HEK293 (cell line): ENCODE measurements around the gene TDRD9.
A peak's percentile ranks its signal among the peaks of the same experiment; 100 is the strongest.

ENCODE experiments used
- CTCF ChIA-PET: fragments of 350-600 bp; formaldehyde crosslinking; extraction: SDS; loops from one replicate; lab custom pipeline; 2021; ENCODE audit warnings: antibody characterized with exemption; lab: Yijun Ruan, JAX
- POLR2A ChIA-PET: fragments of 300-600 bp; formaldehyde crosslinking; extraction: SDS; loops from one replicate; lab custom pipeline; 2020; ENCODE audit warnings: antibody characterized with exemption, inconsistent platforms; lab: Yijun Ruan, JAX
- H3K27ac ChIP-seq: fragments of 200-500 bp; sonication (Bioruptor generic); 2 replicates; pipeline ENCODE4 v1.5.1; 2014; ENCODE audit warnings: low read depth, low read length, control low read depth, inconsistent platforms; ENCODE audit errors: extremely low read depth
- H3K36me3 ChIP-seq, 2 experiments: fragments of 200-500 bp in 1 of 2; sonication (Bioruptor generic) in 1 of 2; 1 replicate in 1 of 2; 2 replicates in 1 of 2; pipeline ENCODE4 v1.5.1; 2014 to 2017; ENCODE audit warnings: inconsistent platforms in 2 of 2, low read length in 2 of 2; ENCODE audit not compliant: control insufficient read depth in 2 of 2, insufficient read depth in 1 of 2
- H3K4me1 ChIP-seq: fragments of 200-500 bp; sonication (Bioruptor generic); 2 replicates; pipeline ENCODE4 v1.5.1; 2014; ENCODE audit warnings: mild to moderate bottlenecking, low read length, inconsistent platforms; ENCODE audit not compliant: control insufficient read depth, insufficient read depth
- H3K4me3 ChIP-seq: 2 replicates; pipeline ENCODE4 v1.5.1; 2011; ENCODE audit warnings: low read depth, mild to moderate bottlenecking, control low read depth, low read length, moderate library complexity
- H3K9me3 ChIP-seq: fragments of 200-500 bp; sonication (Bioruptor generic); 2 replicates; pipeline ENCODE4 v1.5.1; 2014; ENCODE audit warnings: low read depth, low read length, inconsistent platforms; ENCODE audit not compliant: control insufficient read depth, insufficient read depth
- HIC1 ChIP-seq: fragments of 450-650 bp; formaldehyde crosslinking; IDR thresholded peaks from 2 replicates; pipeline ENCODE4 v1.5.1; 2016; ENCODE audit warnings: missing biosample characterization, missing genetic modification characterization
- IKZF3 ChIP-seq: fragments of 450-650 bp; IDR thresholded peaks from 2 replicates; pipeline ENCODE4 v1.5.0; 2018; ENCODE audit warnings: missing biosample characterization, mild to moderate bottlenecking, missing genetic modification characterization, moderate library complexity
- KLF8 ChIP-seq: fragments of 450-650 bp; formaldehyde crosslinking; IDR thresholded peaks from 2 replicates; pipeline ENCODE4 v1.5.1; 2016; ENCODE audit warnings: missing biosample characterization, missing genetic modification characterization
- PRDM10 ChIP-seq: fragments of 450-650 bp; formaldehyde crosslinking; IDR thresholded peaks from 2 replicates; pipeline ENCODE4 v1.5.1; 2016; ENCODE audit warnings: missing biosample characterization, missing genetic modification characterization
- PRDM2 ChIP-seq: fragments of 450-650 bp; formaldehyde crosslinking; IDR thresholded peaks from 2 replicates; pipeline ENCODE4 v1.5.1; 2016; ENCODE audit warnings: missing biosample characterization, missing genetic modification characterization, borderline replicate concordance
- SCRT2 ChIP-seq: fragments of 450-650 bp; formaldehyde crosslinking; IDR thresholded peaks from 2 replicates; pipeline ENCODE4 v1.5.1; 2016; ENCODE audit warnings: missing biosample characterization, missing genetic modification characterization
- TCF7L2 ChIP-seq: IDR thresholded peaks from 2 replicates; pipeline ENCODE4 v1.6.1; 2011; ENCODE audit warnings: low read depth, mild to moderate bottlenecking, inconsistent platforms, low read length, moderate library complexity, borderline replicate concordance
- ZFHX2 ChIP-seq: fragments of 450-650 bp; formaldehyde crosslinking; conservative IDR thresholded peaks from 2 replicates; pipeline ENCODE4 v1.5.1; 2016; ENCODE audit warnings: missing biosample characterization, missing genetic modification characterization
- ZNF2 ChIP-seq: fragments of 450-650 bp; formaldehyde crosslinking; IDR thresholded peaks from 2 replicates; pipeline ENCODE4 v1.5.1; 2016; ENCODE audit warnings: missing biosample characterization, missing genetic modification characterization
- ZNF449 ChIP-seq: fragments of 450-650 bp; formaldehyde crosslinking; IDR thresholded peaks from 2 replicates; pipeline ENCODE4 v1.5.1; 2017; ENCODE audit warnings: missing biosample characterization, mild to moderate bottlenecking, missing genetic modification characterization, moderate library complexity
- ZNF664 ChIP-seq: fragments of 450-650 bp; formaldehyde crosslinking; IDR thresholded peaks from 2 replicates; pipeline ENCODE4 v1.5.1; 2016; ENCODE audit warnings: missing biosample characterization, missing genetic modification characterization

The TDRD9 gene

GRCh38 chr14:103908580-103908979 lies 19.7 kb upstream of the TDRD9 start (continued):
- no peak for TF ChIP-seq KLF8 (tag by site-specific recombination)
- TF ChIP-seq, all 188 proteins: peak for 0

GRCh38 chr14:103909531-103910261 lies 18.6 kb upstream of the TDRD9 start:
- Histone ChIP-seq H3K4me3 (no peak overlapping the region), H3K4me1 (no peaks in the 10 kb centered on the region), H3K36me3 (peaks cover 23 to 42% of the 10 kb centered on the region in 2 experiments), H3K9me3 (no peaks in the 10 kb centered on the region), H3K27ac (no peak overlapping the region)
- ChIA-PET CTCF (interaction anchor here (0.6 to 5.7 kb wide), 25 partner anchors 9 to 342 kb away, joined by 3 to 65 read pairs (median 4); a partner anchor contains a TSS), POLR2A (interaction anchor here (0.6 to 1.1 kb wide), 3 partner anchors 101 to 1580 kb away, joined by 3 to 5 read pairs (median 5); no protein-coding TSS in a partner anchor)
- TF ChIP-seq ZNF664 (no peak), ZNF449 (no peak), TCF7L2 (no peak)

- ChIA-PET CTCF (interaction anchor here (0.6 to 5.7 kb wide), 25 partner anchors 8 to 343 kb away, joined by 3 to 65 read pairs (median 4); a partner anchor contains a TSS), POLR2A (interaction anchor here (0.6 to 1.1 kb wide), 4 partner anchors 50 to 1581 kb away, joined by 3 to 5 read pairs (median 4); no protein-coding TSS in a partner anchor)
- no peak overlapping the region for H3K4me3 ChIP-seq
- H3K4me1 ChIP-seq = no peaks in the 10 kb centered on the region
- peaks cover 26 to 48% of the 10 kb centered on the region in 2 experiments for H3K36me3 ChIP-seq
- no peaks in the 10 kb centered on the region for H3K9me3 ChIP-seq
- H3K27ac ChIP-seq = no peak overlapping the region
- TF ChIP-seq PRDM2 (no peak), PRDM10 (tag by site-specific recombination) (peak; percentile 23; the same call in 1 of the 2 replicates), ZNF449 (no peak), IKZF3 (tag by site-specific recombination) (0 out of 2 replicates have a peak, but pooled peaks have one; percentile 22), HIC1 (tag by site-specific recombination) (0 out of 2 replicates have a peak, but pooled peaks have one; percentile 39), ZNF2 (peak; percentile 77; the same call in 1 of the 2 replicates), ZFHX2 (tag by site-specific recombination) (peak; percentile 95), SCRT2 (no peak)
Observed at GRCh38 chr14:103910262-103910935, 17.9 kb upstream of the TDRD9 start.
